NCI-H2227 (cell line): ENCODE results near the gene TLR8.
"Not testable (repeated sequence)": the region's sequence is repeated elsewhere in the genome, so short reads cannot be mapped to it uniquely, and the experiment has no call there.

Experiments used
- DNase-seq: peaks from one replicate; lab custom pipeline; 2025; ENCODE audit not compliant: unreplicated experiment; lab: John Stamatoyannopoulos, UW

TLR8 gene

DNA sequence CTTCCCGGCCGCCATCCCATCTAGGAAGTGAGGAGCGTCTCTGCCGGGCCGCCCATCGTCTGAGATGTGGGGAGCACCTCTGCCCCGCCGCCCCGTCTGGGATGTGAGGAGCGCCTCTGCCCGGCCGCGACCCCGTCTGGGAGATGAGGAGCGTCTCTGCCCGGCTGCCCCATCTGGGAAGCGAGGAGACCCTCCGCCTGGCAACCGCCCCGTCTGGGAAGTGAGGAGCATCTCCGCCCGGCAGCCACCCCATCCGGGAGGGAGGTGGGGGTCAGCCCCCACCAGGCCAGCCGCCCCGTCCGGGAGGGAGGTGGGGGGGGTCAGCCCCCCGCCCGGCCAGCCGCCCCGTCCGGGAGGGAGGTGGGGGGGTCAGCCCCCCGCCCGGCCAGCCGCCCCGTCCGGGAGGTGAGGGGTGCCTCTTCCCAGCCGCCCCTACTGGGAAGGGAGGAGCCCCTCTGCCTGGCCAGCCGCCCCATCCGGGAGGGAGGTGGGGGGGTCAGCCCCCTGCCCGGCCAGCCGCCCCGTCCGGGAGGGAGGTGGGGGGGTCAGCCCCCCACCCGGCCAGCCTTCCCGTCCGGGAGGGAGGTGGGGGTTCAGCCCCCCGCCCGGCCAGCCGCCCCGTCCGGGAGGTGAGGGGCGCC lies 56.9 kb downstream of the TLR8 start:
- DNase-seq = not testable (repeated sequence)

GRCh38 chrX:12965131-12965940 lies 58.9 kb downstream of the TLR8 start:
- DNase-seq = no peak

DNA sequence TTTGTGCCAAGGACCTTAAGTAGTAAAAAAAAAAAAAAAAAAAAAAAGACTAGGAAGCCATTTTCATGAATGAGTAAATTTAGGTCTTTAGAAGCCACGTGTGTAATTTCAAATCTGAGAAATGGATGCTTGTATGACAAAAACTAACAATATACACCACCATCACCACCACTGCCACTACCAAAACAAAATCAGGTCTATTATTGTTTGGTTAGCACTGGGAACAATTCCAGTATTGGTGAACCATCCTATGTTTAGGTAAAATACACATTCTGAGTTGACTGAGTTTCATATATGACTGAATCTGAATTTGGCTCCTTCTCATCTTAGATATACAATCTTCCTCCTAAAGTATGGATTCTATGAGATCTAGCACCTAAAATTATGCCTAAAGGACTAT lies 59.7 kb downstream of the TLR8 start:
- no peak for DNase-seq

- DNase-seq = no peak
Measured at GRCh38 chrX:12967711-12968465, 61.5 kb downstream of the TLR8 start.

GRCh38 chrX:12970691-12971202 lies 64.3 kb downstream of the TLR8 start:
- DNase-seq = peak; percentile 48

DNA sequence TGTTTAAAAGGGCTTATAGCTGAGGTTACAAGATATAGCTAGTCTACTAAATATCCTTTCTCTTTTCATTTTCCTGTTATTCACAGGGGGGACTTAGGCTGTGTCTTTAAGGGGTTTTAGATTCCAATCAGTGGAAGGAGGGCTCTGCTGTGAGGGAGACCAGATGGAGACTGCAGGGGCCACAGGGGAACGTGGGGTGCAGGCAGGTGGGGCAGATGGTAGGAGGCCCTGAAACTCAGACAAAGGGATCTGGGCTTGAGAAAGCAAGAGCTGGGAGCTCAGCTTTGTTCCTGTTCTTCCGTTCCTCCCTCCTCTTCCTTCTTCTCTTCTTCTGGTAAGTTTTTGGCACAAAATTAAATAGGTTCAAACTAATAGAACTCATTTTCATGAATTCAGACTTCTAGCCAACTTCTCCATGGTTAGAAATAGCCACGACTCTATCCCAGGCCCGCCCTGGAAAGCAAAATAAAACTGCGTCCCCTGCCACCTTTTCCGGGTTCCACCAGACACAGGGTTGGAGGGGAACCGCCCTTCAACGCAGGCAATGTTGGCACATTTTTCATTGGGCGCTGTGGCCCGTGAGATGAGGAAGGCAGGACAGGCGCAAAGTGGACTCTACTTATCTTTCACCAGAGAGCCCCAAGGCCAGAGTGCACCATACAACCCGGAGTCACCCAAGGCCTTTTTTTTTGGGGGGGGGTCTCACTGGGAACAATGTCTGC lies 65.0 kb downstream of the TLR8 start:
- no peak for DNase-seq

- DNase-seq = peak; percentile 11
Measured at GRCh38 chrX:12972243-12972642, 65.8 kb downstream of the TLR8 start.
